NOMO-1 treated with dmso at 0.1 percent for 144 hours (cell line): Measurements from ENCODE around the gene TMEM37.

Experiments used
- DNase-seq: peaks from one replicate; lab custom pipeline; 2025; ENCODE audit not compliant: unreplicated experiment; lab: John Stamatoyannopoulos, UW

TMEM37 gene

GRCh38 chr2:119432851-119433522 is 1.3 kb downstream of the TMEM37 start:
- DNase-seq = no peak

- no peak for DNase-seq
Observed at GRCh38 chr2:119433636-119434327, 2.1 kb downstream of the TMEM37 start.

GRCh38 chr2:119434664-119435063 is 3.0 kb downstream of the TMEM37 start:
- no peak for DNase-seq

- no peak for DNase-seq
Observed at GRCh38 chr2:119435081-119435952, 3.7 kb downstream of the TMEM37 start.

- no peak for DNase-seq
Observed at GRCh38 chr2:119435953-119436297, 4.3 kb downstream of the TMEM37 start.

GRCh38 chr2:119436993-119437772 is 5.5 kb downstream of the TMEM37 start:
- DNase-seq = no peak

- DNase-seq = no peak
Observed at GRCh38 chr2:119438128-119438656, 6.5 kb downstream of the TMEM37 start.

- DNase-seq = no peak
Observed at GRCh38 chr2:119438726-119439284, 7.2 kb downstream of the TMEM37 start.

- no peak for DNase-seq
Observed at GRCh38 chr2:119439574-119440500, 8.2 kb downstream of the TMEM37 start.

GRCh38 chr2:119440501-119440870 is 8.8 kb downstream of the TMEM37 start:
- DNase-seq = no peak

GRCh38 chr2:119440873-119441272 is 9.2 kb downstream of the TMEM37 start:
- no peak for DNase-seq

- DNase-seq = no peak
Observed at GRCh38 chr2:119441376-119442225, 9.9 kb downstream of the TMEM37 start.

GRCh38 chr2:119442226-119442619 is 10.6 kb downstream of the TMEM37 start:
- DNase-seq = no peak

- DNase-seq = no peak
Observed at GRCh38 chr2:119442850-119443249, 11.2 kb downstream of the TMEM37 start.

GRCh38 chr2:119446037-119446436 is 14.4 kb downstream of the TMEM37 start:
- no peak for DNase-seq

GRCh38 chr2:119448427-119449141 is 16.9 kb downstream of the TMEM37 start:
- DNase-seq = no peak

GRCh38 chr2:119449521-119449920 is 17.9 kb downstream of the TMEM37 start:
- DNase-seq = no peak
